Stimulated activated effector memory CD8-positive, alpha-beta T cell treated with anti-CD3 and anti-CD28 coated beads, Interleukin-12 subunit alpha, Interleukin-12 subunit beta, amount 100 ng/mL, for 72 hours (primary cell): ENCODE data around the gene CPAMD8.

Experiments used
- ATAC-seq: fragments of 150-1000 bp; cut with Tn5 transposase; 2 replicates; pipeline ENCODE4 v1.10.0; 2021
- DNase-seq, 2 donors: peaks; one replicate each; pipeline ENCODE4 v3.0.0; 2021 to 2022; ENCODE audit warnings: low spot score in 2 of 2
- H3K27ac Mint-ChIP-seq: one replicate; pipeline ENCODE4 v1.8.0; 2022; ENCODE audit warnings: mild to moderate bottlenecking, mixed read lengths
- H3K36me3 Mint-ChIP-seq: one replicate; pipeline ENCODE4 v1.8.0; 2022; ENCODE audit warnings: mild to moderate bottlenecking, mixed read lengths
- H3K4me1 Mint-ChIP-seq: one replicate; pipeline ENCODE4 v1.8.0; 2022; ENCODE audit warnings: mixed read lengths
- H3K4me3 Mint-ChIP-seq: one replicate; pipeline ENCODE4 v1.8.0; 2022; ENCODE audit warnings: mild to moderate bottlenecking, mixed read lengths
- H3K9me3 Mint-ChIP-seq: one replicate; pipeline ENCODE4 v1.8.0; 2022; ENCODE audit warnings: mixed read lengths

CPAMD8 gene

DNA sequence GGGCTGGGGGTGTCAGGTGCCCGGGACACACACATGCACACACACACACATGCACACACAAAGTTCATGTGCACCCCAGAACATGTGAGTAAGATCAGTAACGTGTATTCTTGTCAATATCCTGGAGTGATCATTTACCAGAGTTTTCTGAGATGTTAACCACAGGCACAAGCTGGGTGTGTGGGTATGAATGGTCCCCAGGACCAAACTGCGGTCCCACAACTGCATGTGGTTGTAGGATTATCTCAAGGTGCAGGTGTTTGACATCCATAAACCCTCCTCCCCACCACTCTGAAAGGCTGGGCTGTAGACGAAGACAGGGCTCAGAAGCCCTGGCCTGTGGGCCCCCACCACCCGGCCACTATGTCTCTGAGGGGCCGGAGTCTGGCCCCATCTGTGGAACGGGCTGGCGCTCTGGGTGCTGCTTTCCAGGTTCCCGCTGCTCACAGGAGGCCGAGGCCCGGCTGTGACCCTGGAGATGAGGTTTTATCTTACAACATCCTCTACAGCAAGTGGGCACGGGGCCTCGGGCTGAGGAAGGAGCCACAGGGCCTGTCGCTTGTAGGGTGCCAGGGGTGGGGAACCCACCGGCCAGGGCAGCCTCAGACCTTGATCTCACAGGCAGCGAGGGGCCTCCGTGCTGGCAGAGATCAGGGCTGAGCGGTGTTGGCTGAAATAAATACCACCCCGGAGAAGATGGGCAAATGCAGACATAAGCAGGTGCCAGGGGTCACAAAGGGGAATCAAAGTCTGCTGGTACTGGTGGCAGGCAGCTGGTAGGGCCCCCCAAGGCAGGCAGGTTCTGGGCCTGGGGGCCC lies 133.5 kb downstream of the CPAMD8 start:
- H3K9me3 Mint-ChIP-seq = no peaks in the 10 kb centered on the region
- peaks cover 10% of the 10 kb centered on the region for H3K4me1 Mint-ChIP-seq
- H3K4me3 Mint-ChIP-seq = no peak overlapping the region
- no peak for DNase-seq
- H3K36me3 Mint-ChIP-seq = peaks cover 19% of the 10 kb centered on the region
- ATAC-seq = no peak
- no peak overlapping the region for H3K27ac Mint-ChIP-seq

DNA sequence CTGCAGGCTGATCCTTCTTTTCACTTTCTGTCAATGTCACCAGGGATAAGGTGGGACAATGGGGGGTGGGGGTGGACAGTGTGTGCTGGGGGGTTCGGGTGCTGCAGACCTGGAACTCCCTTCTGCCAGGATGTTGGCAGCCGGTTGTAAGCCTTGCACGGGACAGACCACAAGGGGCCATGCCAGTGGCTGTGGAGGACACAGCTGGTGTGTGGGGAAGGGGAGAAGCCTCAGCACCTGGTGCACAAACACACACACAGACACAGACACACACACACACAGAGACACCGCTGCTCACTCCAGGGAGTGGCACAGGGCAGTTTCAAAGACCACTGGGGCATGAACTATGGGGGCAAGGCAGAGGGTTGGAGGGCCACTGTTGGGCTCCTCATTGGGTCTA lies 134.2 kb downstream of the CPAMD8 start:
- H3K36me3 Mint-ChIP-seq = peaks cover 17% of the 10 kb centered on the region
- no peak for DNase-seq
- ATAC-seq = no peak
- H3K4me1 Mint-ChIP-seq = peaks cover 10% of the 10 kb centered on the region
- no peak overlapping the region for H3K4me3 Mint-ChIP-seq
- H3K27ac Mint-ChIP-seq = no peak overlapping the region
- H3K9me3 Mint-ChIP-seq = no peaks in the 10 kb centered on the region

DNA sequence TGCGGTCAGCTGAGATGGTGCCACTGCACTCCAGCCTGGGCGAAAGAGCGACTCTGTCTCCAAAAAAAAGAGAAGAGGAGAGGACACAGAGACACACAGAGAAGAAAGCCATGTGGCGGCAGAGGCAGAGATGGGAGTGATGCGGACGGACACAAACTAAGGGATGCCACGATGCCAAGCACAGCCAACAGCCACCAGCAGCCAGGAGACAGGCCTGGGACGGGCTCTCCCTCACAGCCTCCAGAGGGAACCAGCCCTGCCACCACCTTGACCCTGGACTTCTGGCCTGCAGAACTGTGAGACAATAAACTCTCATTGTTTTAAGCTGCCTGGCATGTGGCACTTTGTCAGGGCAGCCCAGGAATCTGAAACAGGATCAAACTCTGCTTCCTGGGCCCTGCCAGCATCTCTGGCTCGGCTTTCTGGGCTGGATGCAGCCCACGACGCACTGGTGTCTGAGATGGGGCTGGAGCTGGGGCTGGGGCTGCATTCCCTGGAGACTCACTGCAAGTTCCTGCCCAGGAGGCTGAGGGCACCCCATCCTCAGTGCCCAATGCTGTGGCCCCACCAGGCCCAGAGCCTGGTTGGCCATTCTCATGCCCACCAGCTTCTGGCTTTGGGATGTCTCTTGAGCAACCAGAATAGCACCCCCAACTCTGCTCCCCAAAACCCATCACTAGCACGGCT lies 134.8 kb downstream of the CPAMD8 start:
- Mint-ChIP-seq H3K27ac (no peak overlapping the region), H3K4me1 (peaks cover 10% of the 10 kb centered on the region)

DNA sequence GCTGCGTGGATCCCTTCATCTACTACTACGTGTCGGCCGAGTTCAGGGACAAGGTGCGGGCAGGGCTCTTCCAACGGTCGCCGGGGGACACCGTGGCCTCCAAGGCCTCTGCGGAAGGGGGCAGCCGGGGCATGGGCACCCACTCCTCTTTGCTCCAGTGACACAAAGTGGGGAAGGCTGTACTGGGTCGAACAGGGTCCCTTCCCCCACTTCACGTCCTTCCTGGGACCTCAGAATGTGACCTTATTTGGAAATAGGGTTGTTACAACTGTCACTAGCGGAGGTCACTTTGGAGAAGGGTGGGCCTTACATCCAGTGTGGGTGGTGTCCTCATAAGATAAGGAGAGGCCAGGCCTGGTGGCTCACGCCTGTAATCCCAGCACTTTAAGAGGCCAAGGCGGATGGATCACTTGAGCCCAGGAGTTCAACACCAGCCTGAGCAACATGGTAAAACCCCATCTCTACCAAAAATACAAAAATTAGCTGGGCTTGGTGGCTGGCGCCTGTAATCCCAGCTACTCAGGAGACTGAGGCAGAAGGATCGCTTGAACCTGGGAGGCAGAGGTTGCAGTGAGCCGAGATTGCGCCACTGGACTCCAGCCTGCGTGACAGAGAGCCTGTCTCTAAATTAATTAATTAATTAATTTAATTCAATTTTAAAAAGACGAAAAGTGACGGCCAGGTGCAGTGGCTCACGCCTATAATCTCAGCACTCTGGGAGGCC lies 136.0 kb downstream of the CPAMD8 start:
- Mint-ChIP-seq H3K4me1 (peaks cover 10% of the 10 kb centered on the region), H3K4me3 (no peak overlapping the region), H3K36me3 (peaks cover 7% of the 10 kb centered on the region), H3K9me3 (no peaks in the 10 kb centered on the region), H3K27ac (no peak overlapping the region)
- DNase-seq = no peak
- no peak for ATAC-seq

More for the DNA sequence above, 134.8 kb downstream of the CPAMD8 start:
- Mint-ChIP-seq H3K36me3 (peaks cover 11% of the 10 kb centered on the region), H3K9me3 (no peaks in the 10 kb centered on the region), H3K4me3 (no peak overlapping the region)
- no peak for ATAC-seq
- DNase-seq = no peak

DNA sequence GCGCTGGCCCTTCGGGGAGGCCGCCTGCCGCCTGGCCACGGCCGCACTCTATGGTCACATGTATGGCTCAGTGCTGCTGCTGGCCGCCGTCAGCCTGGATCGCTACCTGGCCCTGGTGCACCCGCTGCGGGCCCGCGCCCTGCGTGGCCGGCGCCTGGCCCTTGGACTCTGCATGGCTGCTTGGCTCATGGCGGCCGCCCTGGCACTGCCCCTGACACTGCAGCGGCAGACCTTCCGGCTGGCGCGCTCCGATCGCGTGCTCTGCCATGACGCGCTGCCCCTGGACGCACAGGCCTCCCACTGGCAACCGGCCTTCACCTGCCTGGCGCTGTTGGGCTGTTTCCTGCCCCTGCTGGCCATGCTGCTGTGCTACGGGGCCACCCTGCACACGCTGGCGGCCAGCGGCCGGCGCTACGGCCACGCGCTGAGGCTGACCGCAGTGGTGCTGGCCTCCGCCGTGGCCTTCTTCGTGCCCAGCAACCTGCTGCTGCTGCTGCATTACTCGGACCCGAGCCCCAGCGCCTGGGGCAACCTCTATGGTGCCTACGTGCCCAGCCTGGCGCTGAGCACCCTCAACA lies 136.6 kb downstream of the CPAMD8 start:
- Mint-ChIP-seq H3K27ac (no peak overlapping the region), H3K4me1 (peaks cover 10% of the 10 kb centered on the region), H3K9me3 (no peaks in the 10 kb centered on the region), H3K36me3 (peaks cover under 1% of the 10 kb centered on the region), H3K4me3 (no peak overlapping the region)
- ATAC-seq (no peak), DNase-seq (no peak)

DNA sequence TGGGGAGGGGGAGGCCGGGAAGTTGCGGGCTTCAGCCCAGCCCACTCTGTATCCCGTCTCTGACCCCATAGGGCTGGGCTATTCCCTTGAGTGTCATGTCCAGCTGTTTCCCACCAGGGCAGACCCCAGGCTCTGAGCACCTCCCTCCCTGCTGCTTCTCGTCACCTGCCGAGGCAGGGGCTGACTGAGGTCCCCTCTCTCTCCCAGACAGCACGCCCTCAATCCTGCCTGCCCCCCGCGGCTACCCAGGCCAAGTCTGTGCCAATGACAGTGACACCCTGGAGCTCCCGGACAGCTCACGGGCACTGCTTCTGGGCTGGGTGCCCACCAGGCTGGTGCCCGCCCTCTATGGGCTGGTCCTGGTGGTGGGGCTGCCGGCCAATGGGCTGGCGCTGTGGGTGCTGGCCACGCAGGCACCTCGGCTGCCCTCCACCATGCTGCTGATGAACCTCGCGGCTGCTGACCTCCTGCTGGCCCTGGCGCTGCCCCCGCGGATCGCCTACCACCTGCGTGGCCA lies 137.2 kb downstream of the CPAMD8 start:
- no peaks in the 10 kb centered on the region for H3K9me3 Mint-ChIP-seq
- H3K36me3 Mint-ChIP-seq = no peaks in the 10 kb centered on the region
- no peak for ATAC-seq
- H3K27ac Mint-ChIP-seq = no peak overlapping the region
- DNase-seq = no peak
- H3K4me1 Mint-ChIP-seq = peaks cover 10% of the 10 kb centered on the region
- peak overlapping the region; percentile 16 for H3K4me3 Mint-ChIP-seq

DNA sequence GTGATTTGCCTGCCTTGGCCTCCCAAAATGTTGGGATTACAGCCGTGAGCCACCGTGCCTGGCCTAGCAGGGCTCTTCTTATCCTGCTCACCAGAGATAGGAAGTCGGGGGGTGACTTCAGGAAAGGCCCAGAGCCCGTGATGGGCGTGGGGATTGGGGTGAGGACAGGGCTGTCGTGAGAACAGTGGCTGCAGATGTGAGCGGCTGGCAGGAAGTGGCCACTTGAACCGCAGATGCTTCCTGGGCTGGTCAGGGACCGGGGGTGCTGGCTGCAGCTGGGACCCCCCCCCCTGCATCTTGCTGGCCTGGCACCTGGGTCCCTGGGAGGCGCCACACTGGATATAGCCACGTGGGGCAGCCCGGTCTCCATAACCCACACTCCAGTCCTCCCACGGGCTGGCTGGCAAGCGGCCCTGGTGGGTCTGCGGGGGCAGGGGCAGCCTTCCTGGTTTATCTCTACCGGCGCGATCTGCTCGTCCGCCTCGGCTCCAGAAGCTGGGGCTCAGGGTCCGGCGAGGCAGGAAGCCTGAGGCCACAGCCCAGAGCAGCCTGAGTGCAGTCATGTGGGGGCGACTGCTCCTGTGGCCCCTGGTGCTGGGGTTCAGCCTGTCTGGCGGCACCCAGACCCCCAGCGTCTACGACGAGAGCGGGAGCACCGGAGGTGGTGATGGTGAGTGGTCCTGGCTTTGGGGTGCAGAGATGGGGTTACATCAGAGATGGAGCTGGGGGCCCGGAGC lies 137.8 kb downstream of the CPAMD8 start, which contains the start of gene F2RL3:
TSS of gene F2RL3 (plus strand) at position 371 of the 737 bp plus-strand sequence. CDS start at position 562, 191 bp downstream.
- no peak within 1 kb of the TSS for H3K27ac Mint-ChIP-seq
- peaks cover 10% of the 10 kb centered on the region for H3K4me1 Mint-ChIP-seq
- ATAC-seq (peak; percentile 8), DNase-seq (no peak)
- H3K9me3 Mint-ChIP-seq = no peaks in the 10 kb centered on the region
- peak within 1 kb of the TSS; percentile 16 for H3K4me3 Mint-ChIP-seq
- no peaks in the 10 kb centered on the region for H3K36me3 Mint-ChIP-seq

DNA sequence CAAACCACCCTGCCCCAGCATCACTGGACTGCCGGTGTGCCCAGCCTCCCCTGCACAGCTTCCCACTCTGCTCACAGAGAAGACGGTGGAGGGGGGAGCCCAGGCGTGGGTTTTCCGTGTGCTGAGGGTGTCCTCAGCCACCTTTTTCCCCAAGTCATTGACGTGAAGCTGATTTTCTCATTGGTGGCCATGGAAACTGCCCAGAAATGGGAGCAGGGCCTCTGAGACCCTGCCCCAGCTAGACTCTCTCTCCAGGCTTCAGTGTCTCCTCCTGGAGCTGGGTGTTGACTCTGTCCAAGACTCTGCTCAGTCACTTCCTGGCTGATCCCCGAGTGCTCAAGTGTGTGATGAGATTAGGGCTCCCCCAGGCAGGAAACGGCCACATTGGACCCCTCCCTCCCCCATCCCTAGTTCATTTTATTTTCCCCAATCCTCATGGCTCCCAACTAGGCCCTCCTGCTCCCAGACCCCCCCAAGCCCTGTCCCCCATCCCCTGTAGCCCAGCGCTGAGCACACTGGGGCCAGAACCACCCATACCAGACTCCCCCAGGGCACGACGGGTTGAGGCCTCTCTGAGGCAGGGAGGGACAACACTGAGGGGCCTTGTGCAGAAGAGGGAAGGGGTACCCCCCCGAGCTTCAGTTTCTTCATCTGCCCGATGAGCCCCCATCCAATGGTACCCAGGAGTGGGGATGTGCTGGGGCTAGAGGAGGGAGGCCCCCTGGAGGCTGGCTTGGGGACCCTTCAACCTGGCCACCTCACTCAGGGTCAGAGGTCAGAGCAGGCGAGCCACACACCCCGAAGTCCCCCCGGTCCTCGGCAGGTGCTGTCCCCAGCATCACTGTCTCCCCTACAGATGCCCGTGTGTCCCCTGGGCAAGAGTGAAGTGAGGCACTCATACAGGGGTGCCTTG lies 139.0 kb downstream of the CPAMD8 start:
- no peak overlapping the region for H3K27ac Mint-ChIP-seq
- peaks cover 10% of the 10 kb centered on the region for H3K4me1 Mint-ChIP-seq
- peaks cover 4% of the 10 kb centered on the region for H3K9me3 Mint-ChIP-seq
- no peak for DNase-seq
- no peak for ATAC-seq
- no peak overlapping the region for H3K4me3 Mint-ChIP-seq
- H3K36me3 Mint-ChIP-seq = no peaks in the 10 kb centered on the region

DNA sequence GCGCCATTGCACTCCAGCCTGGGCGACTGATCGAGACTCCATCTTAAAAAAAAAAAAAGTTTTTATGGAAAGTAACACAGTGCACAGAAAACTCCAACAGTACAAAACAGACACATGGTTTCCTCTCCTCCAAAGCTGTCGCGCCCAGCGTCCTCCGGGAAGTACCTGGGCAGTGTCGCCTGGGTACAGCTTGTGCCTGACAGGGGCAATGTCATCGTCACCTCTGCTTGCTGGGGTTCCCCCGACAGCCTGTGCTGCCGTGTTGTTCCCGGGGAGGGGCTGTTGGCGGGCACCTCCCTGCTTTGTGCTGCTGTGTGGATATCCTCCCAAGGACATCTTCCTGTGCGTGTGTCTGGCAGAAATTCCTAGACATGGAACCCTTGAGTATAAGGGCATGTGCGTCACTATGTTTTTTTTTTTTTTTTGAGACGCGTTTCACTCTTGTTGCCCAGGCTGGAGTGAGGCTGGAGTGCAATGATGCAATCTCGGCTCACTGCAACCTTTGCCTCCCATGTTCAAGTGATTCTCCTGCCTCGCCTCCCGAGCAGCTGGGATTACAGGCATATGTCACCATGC lies 140.2 kb downstream of the CPAMD8 start:
- no peak for ATAC-seq
- Mint-ChIP-seq H3K4me3 (no peak overlapping the region), H3K4me1 (peaks cover 10% of the 10 kb centered on the region), H3K36me3 (no peaks in the 10 kb centered on the region), H3K27ac (no peak overlapping the region), H3K9me3 (peaks cover 10% of the 10 kb centered on the region)
- DNase-seq = no peak

DNA sequence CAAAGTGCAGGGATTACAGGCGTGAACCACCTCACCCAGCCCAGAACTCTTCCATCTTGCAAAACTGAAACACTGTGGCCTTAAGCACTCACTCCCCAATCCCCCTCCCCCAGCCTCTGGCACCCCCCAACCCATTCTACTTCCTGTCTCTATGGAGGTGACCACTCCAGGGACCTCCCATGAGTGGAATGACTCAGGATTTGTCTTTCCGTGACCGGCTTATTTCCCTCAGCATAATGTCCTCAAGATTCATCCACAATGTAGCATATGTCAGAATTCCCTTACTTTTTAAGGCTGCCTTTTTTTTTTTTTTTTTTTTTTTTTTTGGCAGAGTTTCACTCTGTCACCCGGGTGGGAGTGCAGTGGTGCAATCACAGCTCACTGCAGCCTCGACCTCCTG lies 141.4 kb downstream of the CPAMD8 start:
- DNase-seq = no peak
- Mint-ChIP-seq H3K27ac (no peak overlapping the region), H3K9me3 (peaks cover 10% of the 10 kb centered on the region)

DNA sequence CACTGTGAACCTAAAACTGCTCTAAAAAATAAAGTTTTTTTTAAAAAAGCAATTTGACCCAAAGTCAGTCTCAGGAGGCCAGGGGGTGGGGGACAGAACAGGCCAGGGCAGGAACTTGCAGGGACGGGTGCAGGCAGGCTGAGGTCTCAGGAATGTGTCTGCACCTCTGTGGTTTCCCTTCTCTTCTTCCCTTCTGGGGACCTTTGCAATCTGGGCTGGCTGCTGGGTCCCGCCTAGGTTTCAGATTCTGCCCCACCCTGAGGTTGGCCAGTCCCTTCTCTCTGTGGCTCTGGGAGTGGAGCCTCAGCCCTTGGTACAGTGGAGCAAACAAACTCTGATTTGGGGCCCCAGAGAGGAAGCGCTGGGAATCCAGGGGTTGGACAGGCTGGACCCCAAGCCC lies 143.1 kb downstream of the CPAMD8 start:
- peaks cover 14% of the 10 kb centered on the region for H3K36me3 Mint-ChIP-seq
- H3K4me1 Mint-ChIP-seq = peaks cover 3% of the 10 kb centered on the region
- no peak overlapping the region for H3K27ac Mint-ChIP-seq
- no peak for ATAC-seq
- no peak for DNase-seq
- no peak overlapping the region for H3K4me3 Mint-ChIP-seq
- peaks cover 10% of the 10 kb centered on the region for H3K9me3 Mint-ChIP-seq

More for the DNA sequence above, 141.4 kb downstream of the CPAMD8 start:
- peaks cover 10% of the 10 kb centered on the region for H3K4me1 Mint-ChIP-seq
- H3K36me3 Mint-ChIP-seq = peaks cover 8% of the 10 kb centered on the region
- no peak for ATAC-seq
- no peak overlapping the region for H3K4me3 Mint-ChIP-seq

DNA sequence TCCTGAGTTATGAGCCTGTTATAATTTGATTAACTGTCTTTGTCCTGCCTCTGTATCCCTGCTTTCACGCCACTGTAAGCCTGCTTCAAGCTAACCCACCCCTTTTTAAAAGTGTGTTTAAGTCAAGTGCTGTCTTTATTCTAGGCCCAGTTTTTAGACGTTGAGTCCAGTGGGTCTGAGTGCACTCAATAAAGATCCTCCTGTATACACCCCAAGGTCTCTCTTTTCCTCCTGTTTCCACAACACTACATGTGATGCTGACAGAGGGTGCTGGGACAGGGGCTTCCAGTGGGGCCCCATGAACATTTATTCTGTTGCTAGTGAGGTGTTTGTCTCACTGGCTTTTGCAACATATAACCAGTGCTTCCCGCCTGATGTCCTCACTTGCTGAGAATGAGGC lies 144.5 kb downstream of the CPAMD8 start:
- Mint-ChIP-seq H3K4me3 (no peak overlapping the region), H3K9me3 (peaks cover 10% of the 10 kb centered on the region), H3K36me3 (peaks cover 14% of the 10 kb centered on the region), H3K4me1 (peaks cover 7% of the 10 kb centered on the region), H3K27ac (peak overlapping the region; percentile 68)
- DNase-seq (no peak), ATAC-seq (no peak)

DNA sequence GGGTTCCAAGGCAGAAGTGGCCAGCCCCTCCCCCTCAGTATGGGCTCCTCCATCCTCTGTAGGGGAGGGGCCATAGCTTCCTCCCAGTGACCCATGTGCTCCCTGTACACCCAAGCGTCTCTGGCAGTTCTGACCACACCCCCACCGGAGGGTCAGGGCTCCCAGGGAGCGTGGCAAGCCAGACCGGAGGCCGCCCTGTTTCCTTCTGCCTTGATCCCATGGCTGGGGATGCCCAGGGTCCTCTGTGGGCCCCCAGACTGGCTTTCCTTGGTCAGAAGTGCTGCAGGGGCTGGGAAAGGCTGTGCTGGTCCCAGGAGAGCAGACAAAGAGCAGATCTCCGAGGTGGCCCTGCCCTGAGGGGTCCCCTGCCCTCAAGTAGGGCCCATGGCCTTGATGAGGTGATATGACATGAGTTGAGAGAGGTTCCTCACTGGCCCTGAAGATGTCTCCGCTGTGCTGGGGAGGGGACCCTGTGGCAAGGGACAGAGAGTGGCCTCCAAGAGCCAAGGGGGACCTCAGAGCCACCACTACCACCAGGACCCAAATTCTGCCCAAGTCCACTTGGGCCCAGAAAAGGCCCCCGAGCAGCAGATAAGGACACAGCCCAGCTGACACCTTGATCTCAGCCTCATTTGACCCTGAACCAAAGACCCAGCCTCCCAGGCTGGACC lies 145.6 kb downstream of the CPAMD8 start:
- ATAC-seq (no peak), DNase-seq (no peak)
- H3K27ac Mint-ChIP-seq = no peak overlapping the region
- H3K36me3 Mint-ChIP-seq = peaks cover 19% of the 10 kb centered on the region
- peaks cover 14% of the 10 kb centered on the region for H3K4me1 Mint-ChIP-seq
- H3K9me3 Mint-ChIP-seq = peaks cover 10% of the 10 kb centered on the region
- no peak overlapping the region for H3K4me3 Mint-ChIP-seq
